GM19328 (cell line): ENCODE results near the gene PDIA4.
"Not testable (repeated sequence)": the region's sequence is repeated elsewhere in the genome, so short reads cannot be mapped to it uniquely, and the experiment has no call there.

Source experiments
- ATAC-seq: cut with Tn5 transposase; IDR thresholded peaks from one replicate; pipeline ENCODE4 v1.9.1; 2021; ENCODE audit warnings: mild to moderate bottlenecking, moderate library complexity; ENCODE audit not compliant: unreplicated experiment

Gene PDIA4

DNA sequence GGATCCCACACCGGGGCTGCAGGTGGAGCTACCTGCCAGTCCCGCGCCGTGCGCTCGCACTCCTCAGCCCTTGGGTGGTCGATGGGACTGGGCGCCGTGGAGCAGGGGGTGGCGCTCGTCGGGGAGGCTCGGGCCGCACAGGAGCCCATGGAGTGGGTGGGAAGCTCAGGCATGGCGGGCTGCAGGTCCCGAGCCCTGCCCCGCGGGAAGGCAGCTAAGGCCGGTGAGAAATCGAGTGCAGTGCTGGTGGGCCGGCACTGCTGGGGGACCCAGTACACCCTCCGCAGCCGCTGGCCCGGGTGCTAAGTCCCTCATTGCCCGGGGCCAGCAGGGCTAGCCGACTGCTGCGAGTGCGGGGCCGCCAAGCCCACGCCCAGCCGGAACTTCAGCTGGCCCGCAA is 10.3 kb upstream of the PDIA4 start:
- not testable (repeated sequence) for ATAC-seq

DNA sequence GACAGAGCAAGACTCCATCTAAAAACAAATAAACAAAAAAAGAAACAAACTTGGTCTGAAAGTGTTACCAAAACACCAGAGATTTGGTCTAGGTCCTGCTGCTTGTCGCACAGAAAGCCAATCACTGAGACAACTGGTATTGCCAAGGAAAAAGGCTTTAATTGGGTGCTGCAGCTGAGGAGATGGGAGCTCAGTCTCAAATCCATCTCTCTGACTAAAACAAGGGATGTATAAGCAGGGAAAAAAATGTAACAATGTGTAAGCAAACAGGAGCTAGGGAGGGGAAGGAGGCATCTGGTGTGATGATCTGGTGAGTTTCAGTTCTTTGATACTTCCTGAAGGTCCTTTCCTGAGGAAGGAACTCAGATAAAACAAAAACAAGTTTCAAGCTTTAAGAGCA is 8.4 kb upstream of the PDIA4 start:
- ATAC-seq, result no peak

DNA sequence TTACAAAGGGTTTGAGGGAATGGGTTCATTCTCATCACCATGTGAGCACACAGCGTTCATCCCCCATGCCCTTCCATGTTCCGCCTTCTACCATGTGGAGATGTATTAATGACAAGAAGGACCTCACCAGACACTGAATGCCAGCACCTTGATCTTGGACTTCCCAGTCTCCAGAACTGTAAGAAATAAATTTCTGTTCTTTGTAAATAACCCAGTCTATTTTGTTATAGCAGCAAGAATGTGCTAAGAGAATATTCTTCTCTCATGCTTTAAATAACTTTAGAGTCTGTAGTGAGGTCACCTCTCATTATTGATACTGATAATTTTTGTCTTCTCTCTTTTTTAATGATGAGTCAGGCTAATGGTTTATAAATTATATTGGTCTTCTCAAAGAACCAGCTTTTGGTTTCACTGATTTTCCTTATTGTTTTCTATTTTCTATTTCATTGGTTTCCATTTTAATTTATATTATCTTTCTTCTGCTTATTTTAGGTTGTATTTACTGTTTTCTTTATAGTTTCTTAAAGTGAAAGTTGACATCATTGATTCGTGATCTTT is 3.1 kb upstream of the PDIA4 start:
- ATAC-seq, result no peak

DNA sequence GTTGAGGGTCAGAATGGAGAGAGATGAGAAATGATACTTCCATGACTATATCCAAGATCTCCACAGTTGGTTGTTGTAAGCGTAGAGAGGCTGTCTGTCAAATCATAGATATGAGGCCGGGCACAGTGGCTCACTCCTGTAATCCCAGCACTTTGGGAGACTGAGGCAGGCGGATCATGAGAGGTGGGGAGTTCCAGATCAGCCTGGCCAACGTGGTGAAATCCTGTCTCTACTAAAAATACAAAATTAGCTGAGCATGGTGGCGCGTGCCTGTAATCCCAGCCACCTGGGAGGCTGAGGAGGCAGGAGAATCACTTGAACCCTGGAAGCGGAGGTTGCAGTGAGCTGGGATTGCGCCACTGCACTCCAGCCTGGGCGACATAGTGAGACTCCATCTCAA is 2.1 kb upstream of the PDIA4 start:
- ATAC-seq, result not testable (repeated sequence)

DNA sequence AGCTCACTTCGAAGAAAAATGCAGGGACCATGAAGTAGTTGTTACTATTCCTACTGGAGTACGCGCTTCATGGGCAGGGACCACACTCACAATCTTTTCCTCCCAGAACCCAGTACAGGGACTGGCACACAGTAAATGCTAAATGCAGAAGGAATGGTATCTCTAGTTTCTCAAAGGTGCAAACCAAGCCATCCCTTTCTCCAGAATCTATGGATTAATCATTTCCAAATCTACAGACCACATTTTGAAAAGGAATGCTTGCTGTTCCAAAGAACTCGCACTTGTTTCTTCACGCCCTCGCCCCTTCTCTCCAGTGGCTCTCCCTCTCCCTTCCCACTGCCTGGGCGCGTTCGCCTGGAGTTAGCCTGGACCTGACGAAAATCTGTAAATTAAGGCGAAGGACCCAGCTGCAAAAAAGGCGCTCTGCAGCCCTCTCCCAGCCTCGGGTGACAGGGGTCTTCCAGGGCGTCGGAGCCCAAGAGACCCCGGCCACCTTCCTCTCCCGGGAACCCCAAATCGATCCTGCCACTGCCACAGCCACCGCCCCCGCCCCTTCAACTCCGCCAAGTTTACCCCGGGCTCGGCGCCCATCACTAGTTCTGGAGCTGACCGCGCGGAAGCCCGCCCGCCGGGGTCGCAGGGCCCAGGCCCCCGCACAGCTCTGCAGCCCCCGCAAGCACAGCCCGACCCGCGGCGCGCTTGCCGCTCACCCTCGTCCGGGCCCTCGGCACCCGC is 527 bp downstream of the PDIA4 start:
- no peak for ATAC-seq

DNA sequence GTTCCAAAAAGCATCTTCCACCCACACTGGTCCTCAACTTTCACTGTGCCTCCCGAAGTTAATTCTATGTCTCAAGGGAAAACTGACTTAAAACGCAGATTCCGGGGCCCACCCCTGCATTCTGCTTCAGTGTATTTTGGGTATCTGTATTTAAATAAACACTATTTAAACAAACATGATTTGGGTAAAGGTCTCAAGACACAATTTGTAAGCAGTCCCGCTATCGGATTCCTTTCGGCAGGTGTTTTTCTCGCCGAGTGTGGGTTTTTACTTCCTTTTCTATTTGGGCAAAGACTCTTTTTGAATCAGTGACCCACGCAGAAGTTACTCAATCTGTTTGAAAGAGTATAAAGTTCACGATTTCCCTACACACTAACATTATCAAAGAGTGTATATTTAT is 1.2 kb downstream of the PDIA4 start:
- no peak for ATAC-seq

DNA sequence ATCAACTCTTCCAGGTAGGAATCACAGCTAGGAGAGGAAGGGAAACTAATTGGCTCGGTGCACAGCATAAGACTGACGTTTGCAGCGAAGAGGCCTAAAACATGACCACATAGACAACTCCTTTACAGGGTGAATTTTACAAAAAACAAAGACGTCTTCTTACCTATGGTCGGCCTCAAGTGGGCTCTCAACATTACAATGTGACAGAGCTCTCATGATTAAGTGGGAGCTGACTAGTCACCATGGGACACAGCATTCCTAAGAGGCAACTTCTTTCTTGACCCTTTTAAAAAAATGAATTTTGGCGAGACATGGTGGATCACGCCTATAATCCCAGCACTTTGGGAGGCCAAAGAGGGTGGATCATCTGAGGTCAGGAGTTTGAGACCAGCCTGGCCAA is 4.6 kb downstream of the PDIA4 start:
- ATAC-seq, result no peak

DNA sequence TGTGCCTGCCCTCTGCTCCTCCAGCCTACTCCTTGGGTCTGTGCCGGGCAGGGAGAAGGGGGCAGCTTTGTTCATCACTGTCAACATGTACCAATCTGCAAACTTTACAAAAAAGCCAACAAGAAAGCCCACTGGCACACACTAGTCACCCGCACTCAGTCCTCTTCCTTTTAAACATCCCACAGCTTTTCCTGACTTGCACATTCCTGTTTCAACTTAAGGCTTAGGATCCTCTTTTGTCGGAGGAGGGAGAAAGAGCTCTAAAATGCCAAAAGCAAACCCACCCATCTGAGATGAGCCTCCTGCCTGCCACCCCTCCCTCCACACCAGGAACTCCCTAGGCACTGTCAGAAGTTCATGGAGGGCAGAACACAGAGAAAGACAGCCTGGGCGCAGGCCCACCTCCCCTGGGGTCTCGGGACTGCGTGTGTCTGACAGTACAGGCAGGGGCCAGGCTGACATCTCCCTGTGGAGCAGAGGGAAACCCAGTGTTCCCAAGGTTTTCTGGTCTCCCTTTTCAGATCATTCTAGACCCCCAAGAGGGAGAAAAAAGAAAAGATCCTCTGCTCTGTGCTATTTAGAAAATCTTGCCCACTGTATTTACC is 5.4 kb downstream of the PDIA4 start:
- no peak for ATAC-seq

DNA sequence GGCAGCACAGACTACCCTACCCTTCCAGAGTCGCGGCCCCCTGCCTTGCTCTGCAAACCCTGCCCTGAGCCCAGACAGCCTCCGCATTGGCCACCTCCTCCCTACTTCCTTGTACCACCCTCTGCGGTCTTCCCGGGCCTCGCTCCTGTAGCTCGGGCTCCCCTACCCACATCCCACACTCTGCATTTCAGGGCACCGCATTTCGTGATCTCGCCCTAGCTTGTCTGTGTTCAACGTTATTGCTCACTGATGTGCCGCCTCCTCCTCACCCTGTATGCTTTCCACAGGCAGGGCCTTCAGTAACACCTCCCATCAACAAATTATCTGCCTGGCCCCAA is 6.6 kb downstream of the PDIA4 start:
- ATAC-seq, result no peak

DNA sequence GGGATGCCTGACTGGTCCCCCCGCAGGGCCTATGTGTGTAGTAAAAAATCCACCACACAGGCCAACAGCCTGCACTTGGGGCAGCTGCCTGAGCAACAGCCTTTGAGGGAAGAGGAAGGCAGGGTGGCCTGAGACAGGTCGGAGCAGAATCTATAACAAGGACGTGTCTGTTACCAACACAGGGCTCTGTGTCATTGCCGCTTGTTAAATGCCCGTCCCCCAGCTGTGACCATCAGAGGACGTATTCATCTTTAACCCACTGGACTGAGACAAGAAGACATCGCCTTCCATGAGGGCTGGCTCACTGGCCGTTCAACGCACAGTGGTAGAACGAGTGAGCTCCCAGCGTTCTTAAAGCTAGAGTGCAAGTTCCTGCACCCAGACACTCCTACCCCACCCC is 7.8 kb downstream of the PDIA4 start:
- ATAC-seq, result no peak

DNA sequence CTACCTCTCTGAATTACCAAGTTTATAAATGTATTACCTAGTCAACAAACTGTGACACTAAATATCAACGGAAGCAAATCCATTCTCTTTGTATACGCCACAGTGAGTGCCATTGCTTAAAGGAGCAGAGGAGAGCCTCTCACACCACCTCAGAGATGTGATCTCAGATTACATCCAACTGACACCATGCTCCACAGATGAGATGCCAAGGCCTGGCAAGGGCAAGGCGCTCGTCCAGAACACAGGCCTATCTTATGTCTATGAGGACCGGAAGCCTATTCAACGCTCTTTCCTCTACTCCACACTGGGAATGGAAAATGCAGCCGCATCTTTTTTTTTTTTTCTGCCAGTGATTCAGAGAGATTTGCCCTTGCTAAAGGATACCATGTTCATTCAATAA is 11.4 kb downstream of the PDIA4 start:
- no peak for ATAC-seq

DNA sequence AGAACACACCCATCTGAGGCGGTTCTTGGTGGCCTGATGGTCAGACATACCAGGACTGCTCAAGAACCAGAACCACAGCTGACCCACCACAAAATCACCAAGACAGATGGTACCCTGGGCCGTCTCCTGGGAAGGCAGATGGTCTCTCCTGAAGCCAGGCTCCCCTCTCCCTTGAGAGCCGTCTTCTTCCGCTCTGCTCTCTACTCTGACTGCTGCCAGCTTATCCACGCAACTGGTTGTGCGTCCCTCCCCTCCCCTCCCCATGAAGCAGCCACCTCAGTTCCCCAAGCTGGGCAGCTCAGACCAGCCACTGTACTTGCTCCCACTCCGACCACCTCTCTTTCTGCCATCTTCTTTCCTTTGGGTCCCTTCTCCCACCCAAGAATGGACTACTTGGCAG is 14.0 kb downstream of the PDIA4 start:
- ATAC-seq, result no peak

DNA sequence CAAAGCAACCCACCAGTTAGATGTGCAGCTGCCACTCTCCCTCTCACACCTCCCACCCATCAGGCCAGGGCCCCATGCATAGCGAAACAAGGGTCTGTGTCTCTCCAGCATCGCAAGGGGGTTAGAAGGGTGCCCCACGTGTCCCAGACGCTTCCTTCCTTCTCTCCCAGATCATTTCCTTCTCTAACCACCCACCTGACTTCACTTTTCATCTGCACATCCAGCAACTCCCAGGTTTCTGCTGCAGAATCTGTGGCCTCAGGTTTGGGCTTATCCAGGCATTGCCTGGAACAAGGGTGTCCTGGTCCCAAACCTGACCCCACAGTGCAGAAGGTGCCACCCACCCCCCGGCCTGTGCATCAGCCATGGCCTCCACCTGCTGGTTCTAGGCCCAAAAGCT is 14.4 kb downstream of the PDIA4 start:
- no peak for ATAC-seq

DNA sequence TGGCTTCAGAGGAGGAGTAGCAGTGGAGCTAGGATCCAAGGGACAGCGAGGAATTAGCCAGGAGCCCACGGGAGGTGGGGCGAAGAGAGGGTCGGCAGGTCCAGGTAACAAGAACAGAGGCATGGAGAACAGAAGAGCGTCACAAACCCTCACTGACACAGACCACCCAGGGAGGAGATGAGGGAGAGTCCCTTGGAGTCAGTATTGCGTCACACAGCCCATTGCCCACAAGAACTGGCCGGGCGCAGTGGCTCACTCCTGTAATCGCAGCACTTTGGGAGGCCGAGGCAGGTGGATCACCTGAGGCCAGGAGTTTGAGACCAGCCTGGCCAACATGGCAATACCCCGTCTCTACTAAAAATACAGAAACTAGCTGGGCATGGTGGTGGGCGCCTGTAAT is 15.6 kb downstream of the PDIA4 start:
- ATAC-seq, result not testable (repeated sequence)

DNA sequence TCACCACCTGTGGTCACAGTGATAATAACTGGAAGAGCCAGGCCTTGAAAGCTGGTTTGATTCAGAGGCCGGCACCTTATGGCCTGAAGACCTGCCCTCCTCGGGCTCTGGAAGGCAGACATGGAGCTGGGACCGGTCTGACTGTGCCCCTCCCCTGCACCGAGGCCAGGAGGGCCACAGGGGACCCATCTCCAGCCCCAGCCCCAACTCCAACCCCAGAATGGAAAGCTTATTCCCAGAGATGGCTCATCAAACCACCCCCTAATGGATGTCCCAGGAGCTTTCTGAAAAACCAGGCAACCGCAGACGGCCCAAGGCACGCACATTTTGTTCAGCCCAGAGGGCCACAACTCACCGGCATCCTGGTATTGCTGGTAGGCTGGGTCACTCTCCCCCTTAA is 16.8 kb downstream of the PDIA4 start:
- no peak for ATAC-seq

DNA sequence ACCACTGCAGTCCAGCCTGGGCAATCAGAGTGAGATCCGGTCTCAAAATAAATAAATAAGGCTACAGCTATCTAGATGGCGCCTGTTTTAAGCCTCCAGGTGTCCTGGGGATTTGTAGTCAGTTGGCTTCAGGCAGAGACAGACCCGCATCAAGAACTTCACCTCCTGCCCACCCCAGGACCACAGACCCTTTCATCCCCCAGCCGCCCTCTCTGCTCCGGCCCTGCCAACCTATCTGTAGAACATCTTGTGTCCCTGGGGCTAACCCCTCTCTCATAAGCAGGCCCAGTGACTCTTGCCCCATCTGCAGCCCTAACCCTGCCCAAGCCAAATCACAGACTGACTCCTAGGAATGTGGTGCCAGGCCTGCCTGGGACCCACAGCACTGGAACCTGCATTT is 17.9 kb downstream of the PDIA4 start:
- ATAC-seq, result no peak

DNA sequence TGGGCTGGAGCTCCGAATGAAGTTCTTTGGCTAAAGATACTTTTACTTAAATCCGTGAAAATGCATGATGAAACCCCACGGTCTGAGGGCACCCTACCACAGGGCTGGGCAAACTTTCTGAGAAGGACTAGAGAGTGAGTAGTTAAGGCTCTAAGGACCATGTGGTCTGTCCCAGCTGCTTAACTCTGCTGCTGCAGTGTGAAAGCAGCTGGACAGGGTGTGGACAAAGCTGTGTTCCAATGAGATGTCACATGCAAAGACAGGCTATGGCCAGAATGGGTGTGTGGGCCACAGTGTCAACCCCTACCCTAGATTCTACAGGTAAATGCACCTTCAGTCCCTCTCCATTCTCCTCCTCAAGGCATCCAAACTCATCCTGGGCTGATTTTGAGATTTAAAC is 18.8 kb downstream of the PDIA4 start:
- no peak for ATAC-seq

DNA sequence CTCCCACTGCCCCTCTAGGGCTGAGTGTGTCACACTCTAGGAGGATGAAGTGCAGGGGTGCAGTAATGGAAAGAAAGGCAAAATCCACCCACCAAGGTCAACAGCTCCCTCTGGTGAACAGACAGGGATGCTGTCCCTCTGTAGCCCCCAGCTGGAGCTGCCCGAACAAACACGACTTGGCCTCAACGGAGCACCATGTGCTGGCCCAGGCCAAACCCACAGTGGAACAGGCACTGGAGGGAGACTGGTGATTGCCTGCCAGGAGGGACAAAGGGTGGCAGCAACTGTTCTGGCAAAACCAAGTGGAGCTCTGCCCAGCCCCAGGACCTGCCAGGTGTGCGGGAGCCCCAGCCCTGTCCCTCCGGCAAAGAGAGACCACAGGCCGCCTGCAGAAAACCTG is 20.7 kb downstream of the PDIA4 start:
- no peak for ATAC-seq

DNA sequence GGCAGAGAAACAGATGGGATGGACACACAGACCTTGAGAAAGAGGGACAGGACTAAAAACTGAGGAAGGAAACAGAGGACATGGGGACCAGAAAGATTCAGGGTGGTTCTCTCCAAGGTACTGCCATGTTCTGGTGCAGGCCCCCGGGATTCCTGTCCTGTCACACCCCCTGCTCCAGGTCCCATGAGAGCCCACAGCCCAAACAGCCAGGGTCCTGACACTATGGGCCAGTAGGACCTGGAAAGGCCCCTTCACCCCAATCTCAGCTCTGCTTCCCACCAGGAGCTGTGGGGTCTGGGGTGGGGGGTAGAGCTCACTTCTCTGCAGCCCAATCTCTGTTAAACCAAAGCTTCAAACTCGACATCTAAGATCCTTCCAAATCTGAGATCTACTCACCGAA is 21.2 kb downstream of the PDIA4 start:
- no peak for ATAC-seq

DNA sequence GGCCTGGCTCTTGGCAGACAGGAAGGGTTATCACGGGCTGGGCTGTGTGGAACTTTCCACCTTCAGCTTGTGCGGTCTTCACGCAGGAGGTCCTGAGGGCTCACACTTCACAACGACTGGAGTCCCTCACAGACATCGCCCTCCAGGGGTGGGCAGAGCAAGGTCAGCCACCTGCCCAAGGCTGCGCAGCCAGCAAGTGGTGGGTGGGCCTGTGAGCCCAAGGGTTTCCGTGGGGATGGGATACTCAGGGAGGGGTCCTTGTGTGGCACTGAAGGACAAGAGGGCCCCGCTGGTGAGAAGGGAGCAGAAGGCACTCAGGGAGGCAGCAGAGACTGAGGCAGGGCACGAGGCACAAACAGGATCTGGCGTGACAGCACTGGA is 22.0 kb downstream of the PDIA4 start:
- ATAC-seq, result no peak

DNA sequence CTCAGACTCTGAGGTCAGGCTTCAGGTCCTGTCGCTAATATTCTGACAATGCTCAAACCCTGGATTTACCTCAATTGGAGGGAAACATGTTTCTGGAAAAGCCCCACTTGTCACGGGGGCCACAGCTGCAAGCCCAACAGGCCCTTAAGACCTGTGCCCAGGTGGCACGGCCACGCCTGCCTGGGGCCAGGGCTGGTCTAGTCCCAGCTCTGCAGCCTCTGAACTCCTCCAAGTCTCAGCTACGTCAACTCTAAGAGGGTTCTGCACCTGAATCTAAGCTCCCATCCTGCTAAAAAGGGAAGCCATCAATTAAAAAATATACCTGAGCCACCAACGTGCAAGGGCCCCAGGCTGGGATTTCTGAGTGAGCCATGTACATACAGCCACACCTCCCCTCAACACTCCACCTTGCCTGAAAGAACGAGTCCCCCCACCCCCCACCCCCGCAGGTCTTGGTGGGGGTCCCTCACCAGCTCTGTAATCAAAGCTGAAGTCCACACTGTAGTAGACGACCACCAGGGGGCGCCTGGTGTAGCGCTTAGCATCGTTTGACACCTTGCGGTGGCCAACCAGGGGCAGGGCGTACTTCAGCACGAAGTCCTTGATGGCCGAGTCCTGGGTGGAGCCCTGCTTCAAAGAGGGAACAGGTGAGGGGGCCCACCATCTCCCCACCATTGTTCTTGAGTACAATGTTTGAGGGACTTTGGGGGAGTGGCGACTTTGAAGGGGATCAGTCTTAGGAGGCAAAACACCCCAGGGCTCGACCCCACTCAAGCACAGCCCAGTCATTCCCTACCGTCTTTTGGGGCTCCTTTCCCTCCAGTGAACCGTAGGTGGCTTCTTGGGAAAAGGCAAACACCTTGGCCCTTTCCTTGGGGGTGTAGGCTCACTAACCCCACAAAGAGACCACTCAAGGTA is 22.6 kb downstream of the PDIA4 start:
- no peak for ATAC-seq
